T47D (cell line): Measurements from ENCODE around the gene ODAD2.
"Not testable (repeated sequence)": the region's sequence is repeated elsewhere in the genome, so short reads cannot be mapped to it uniquely, and the experiment has no call there.

ENCODE experiments used
- DNase-seq, 2 experiments: peaks; one replicate each; pipeline versions ENCODE4 v3.0.0 to v3.0.0-alpha.2; 2011 to 2012; ENCODE audit warnings: low read depth in 1 of 2, low spot score in 1 of 2
- JUND ChIP-seq: IDR thresholded peaks from 2 replicates; pipeline ENCODE4 v1.6.1; 2012; ENCODE audit warnings: low read depth
- in situ Hi-C: cut with HindIII; loops from 2 replicates; pipeline ENCODE4 v1.10.0; 2016; ENCODE audit warnings: low sequenced_read_pairs, low pct_unique_long_range_greater_than_20kb

ODAD2 gene

GRCh38 chr10:28001353-28001752 is 2.5 kb upstream of the ODAD2 start:
- DNase-seq, result no peak
- no peak for TF ChIP-seq JUND
- in situ Hi-C loops, result no loop called here

DNA sequence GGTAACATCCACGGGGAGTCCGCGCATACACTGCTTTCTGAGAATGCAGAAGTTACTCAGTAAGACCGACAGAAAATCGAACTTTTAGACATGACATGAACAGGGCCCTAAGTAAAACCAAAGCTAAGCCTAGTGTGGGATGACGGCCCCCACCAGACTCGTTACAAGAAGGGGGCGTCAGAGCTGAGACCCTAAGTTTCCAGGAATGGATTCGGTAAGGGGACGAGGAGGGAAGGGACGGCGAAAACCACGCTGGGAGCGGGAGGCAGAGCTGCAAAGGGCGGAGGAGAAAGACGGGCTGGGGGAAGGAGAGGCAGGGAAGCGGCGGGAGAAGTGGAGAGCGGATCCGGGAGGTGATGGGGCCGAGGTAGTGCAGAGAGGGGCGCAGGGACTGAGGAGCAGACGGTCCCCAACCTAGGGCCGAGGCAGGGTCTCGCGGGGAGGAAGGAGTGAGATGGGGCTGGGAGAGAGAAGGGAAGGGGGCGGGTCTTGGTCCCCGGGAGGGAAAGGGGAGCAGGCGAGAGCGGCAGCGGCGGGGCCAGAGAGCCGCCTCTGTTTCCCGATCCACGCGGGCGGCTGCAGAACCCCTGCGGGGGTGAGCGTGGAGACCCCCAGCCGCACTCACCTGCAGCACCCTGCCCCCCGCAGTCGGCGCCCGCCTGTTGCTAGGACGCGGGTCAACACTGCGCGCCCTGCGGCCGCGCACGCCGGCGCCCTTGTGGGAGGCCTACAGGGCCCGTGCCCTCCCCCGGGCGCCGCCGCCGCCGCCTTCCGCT is 513 bp downstream of the ODAD2 start:
- in situ Hi-C loops, result no loop called here
- no peak for TF ChIP-seq JUND
- DNase-seq, result peak in 1 of 2 experiments; percentile 15

DNA sequence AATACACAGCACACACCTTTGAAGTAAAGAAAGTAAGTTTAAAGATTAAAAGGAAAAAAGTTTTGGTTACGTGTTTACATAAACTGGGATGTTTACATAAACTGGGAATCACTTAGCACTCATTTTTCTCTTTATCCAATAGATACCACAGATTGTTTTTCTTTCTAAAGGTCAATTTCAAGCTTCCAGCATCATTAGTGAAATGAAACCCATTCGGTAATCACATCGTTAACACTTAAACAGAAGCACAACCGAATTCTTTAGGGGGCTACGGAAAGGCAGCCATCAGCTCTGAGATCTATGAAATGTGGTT is 1.1 kb downstream of the ODAD2 start:
- TF ChIP-seq JUND, result no peak
- in situ Hi-C loops, result no loop called here
- no peak for DNase-seq

DNA sequence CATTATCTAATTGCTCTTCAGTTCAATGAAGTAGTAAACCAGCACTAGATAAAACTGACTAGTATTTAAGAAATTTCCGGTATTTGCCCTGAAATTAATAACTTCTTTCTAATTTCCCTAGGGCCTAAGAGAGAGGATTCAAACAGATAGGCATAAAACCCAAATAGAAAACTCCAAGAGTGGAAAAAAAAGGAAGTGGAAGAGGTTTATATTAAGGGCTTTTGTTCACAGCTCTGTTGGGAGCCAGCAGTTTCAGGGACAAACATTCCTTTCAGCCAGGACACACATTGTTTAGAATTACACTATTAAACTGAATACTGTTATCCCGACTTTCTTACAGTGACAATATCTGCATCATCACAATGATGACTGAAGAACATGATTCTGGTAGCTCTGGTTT is 3.6 kb downstream of the ODAD2 start:
- in situ Hi-C loops, result no loop called here
- no peak for TF ChIP-seq JUND

DNA sequence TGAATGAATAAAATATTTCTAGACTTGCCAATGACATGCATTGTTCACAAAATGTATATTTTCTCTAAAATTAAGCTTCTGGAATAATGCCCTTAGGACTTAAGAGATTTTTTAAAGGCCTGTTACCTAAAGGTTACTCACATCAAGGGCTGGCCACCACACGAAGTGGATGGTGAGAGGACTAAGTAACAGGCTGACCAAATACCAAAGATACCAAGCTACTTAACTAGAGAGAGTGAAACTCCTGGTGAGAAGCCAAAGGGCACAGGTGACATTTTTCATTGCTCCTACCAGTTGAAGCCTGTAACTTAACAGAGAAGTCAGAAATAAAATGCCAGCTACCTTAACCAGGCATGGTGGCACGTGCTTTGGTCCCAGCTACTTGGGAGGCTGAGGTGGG is 9.5 kb downstream of the ODAD2 start:
- in situ Hi-C loops, DNase-seq: not testable (repeated sequence)

More for the DNA sequence above, 3.6 kb downstream of the ODAD2 start:
- no peak for DNase-seq

DNA sequence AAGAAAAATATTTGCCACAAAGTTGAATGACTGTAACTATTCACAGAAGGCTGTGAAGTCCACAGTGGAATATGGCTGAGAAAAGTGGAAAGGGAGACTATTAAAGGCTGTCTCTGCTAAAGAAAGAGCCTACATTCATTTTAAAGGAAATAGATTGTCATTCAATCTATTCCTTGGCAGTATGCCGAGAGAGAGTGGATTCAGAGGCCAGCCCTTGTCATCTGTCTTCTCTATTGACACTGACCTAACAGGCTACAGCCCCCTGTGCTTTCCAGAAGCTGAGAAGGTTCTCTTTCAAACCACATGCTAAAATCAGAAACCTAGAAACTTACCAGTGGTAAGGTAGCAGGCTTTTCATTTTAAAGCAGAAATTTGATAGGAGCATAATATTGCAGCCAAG is 12.1 kb downstream of the ODAD2 start:
- no peak for TF ChIP-seq JUND
- DNase-seq, result no peak
- in situ Hi-C loops, result no loop called here

DNA sequence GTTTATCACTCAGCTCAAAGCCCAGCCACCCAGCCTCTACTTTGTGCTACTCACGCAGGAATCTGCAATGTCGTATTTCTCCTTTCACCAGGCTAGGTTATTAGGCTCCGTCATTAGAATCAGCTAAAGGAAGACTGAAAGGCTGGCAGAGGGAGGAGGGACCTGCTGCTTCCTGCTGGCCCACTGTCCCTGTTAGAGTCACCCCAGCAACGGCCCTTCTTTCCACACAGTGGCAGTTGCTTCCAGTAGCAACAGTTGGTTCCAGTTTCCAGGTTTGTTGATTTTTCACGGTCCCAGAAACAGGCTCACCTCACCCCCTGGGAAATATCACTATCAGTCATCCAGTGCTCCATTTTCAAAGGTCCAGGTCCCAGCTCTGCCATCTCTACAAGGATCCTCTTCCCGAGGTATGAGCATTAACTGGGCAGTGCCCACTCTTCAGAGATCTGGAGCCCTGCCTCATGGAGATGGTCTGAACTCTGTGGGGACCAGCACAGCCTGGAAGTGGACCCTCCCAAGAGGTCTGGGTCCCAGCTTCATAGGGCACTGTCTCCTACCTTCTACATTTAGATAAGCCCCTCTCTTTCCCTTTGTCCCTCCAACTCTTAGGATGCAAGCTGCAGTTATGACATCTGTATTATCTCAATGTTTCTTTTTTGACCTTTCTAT is 15.9 kb downstream of the ODAD2 start:
- in situ Hi-C loops, result no loop called here
- TF ChIP-seq JUND, result no peak
- DNase-seq, result no peak

GRCh38 chr10:27981744-27982143 is 17.1 kb downstream of the ODAD2 start:
- no peak for DNase-seq
- in situ Hi-C loops, result no loop called here

GRCh38 chr10:27970795-27971194 is 28.1 kb downstream of the ODAD2 start:
- in situ Hi-C loops, DNase-seq: not testable (repeated sequence)

More at GRCh38 chr10:27981744-27982143, 17.1 kb downstream of the ODAD2 start:
- no peak for TF ChIP-seq JUND

DNA sequence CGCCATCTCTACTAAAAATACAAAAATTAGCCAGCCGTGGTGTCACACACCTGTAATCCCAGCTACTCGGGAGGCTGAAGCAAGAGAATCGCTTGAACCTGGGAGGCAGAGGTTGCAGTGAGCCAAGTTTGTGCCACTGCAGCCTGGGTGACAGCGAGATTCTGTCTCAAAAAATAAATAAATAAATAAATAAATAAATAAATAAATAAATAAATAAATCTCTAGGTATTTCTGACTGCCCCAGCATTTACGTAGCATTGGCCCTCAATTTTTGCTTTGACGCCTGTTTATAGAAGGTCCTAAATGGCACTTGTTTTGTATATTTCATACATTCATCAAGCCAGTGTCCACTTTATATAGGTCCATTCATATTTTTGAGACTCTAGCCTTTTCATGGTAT is 28.9 kb downstream of the ODAD2 start:
- DNase-seq, in situ Hi-C loops: not testable (repeated sequence)

DNA sequence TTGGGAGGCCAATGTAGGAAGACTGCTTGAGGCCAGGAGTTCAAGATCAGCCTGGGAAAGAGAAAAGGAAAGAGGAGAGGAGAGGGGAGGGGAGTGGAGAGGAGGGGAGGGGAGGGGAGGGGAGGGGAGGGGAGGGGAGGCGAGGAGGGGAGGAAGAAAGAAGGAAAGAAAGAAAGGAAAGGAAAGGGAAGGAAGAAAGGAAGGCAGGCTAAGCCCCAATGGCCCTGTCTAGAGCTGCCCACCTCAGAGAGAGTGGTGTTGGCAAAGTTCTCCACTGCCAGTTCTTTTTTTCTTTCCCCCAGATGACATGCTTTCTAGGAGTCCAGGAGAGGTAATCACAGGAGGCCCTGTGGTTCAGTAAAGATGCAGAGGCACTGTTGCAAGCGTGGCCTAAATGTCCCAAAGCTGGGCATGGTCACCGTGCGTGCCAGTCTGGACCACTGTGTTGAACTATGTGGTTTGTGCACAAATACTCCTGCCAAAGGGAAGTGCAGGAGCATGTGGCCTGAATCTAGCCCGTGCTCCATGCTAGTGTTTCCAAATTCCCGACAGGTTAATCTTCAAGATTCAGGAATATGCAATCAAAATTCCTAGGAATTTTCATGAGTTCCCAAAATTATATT is 39.7 kb downstream of the ODAD2 start:
- in situ Hi-C loops, result no loop called here
- no peak for DNase-seq
- TF ChIP-seq JUND, result no peak

DNA sequence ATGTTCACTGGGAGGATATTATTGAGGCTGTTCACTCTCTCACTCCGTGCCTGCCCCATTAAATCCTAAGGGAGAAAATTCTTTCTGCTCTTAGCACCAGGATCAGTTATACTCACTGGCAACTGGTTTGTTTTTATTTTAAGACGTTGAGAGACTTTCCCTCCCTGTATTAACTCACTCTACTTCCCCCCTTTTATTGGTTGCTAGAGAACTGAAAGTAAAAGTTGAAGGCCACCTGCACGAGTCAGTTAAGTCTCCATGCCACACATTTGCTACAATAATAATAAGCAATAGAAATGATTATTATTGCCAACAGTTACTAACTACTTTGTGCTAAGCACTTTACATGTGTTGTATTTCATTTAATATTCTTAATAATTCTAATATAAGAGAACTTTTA is 40.5 kb downstream of the ODAD2 start:
- DNase-seq, in situ Hi-C loops: not testable (repeated sequence)

- DNase-seq, result no peak
- TF ChIP-seq JUND, result no peak
- in situ Hi-C loops, result no loop called here
Observed at GRCh38 chr10:27950242-27950564, 48.7 kb downstream of the ODAD2 start.
